Measurements from ENCODE around the gene CLPTM1L.

- TF ChIP-seq L3MBTL2 (conservative IDR thresholded peaks at IDR 0.05) (no peak), TARDBP (IDR thresholded peaks at IDR 0.05) (no peak), FOXA1 (IDR thresholded peaks at IDR 0.05) (no peak), FOXM1 (IDR thresholded peaks at IDR 0.05; ENCODE audit: borderline replicate concordance) (no peak), FOXK2 (IDR thresholded peaks at IDR 0.05) (no peak), LEF1 (IDR thresholded peaks at IDR 0.05; ENCODE audit: borderline replicate concordance) (no peak), SP1 (IDR thresholded peaks at IDR 0.05) (no peak), CTBP1 (IDR thresholded peaks at IDR 0.05; ENCODE audit: borderline replicate concordance) (no peak), NFRKB (IDR thresholded peaks at IDR 0.05) (no peak), ZNF384 (IDR thresholded peaks at IDR 0.05) (no peak), ELF4 (IDR thresholded peaks at IDR 0.05) (no peak), BHLHE40 (IDR thresholded peaks at IDR 0.05; ENCODE audit: borderline replicate concordance) (no peak)
These were observed 13.8 kb downstream of the CLPTM1L start for GRCh38 chr5:1330847-1331831.

Data from HEK293T (cell line).